ENCODE data around the gene BTBD1.
"Not testable (repeated sequence)": the region's sequence is repeated elsewhere in the genome, so short reads cannot be mapped to it uniquely, and the experiment has no call there.

Gene BTBD1

GRCh38 chr15:83011271-83012075 lies 55.6 kb downstream of the BTBD1 start, which contains the start of gene C15orf40:
Gene C15orf40, minus strand, starts transcription at chr15:83011639. Its CDS starts 32 bp downstream, at chr15:83011607.
- no peaks in the 10 kb centered on the region for H3K27me3 Mint-ChIP-seq
- CTCF ChIA-PET = interaction anchor here (1.0 to 3.3 kb wide), 15 partner anchors 11 to 480 kb away, joined by 3 to 20 read pairs (median 4); no protein-coding TSS in a partner anchor
- DNase-seq = peak; percentile 87
- H3K36me3 Mint-ChIP-seq = peaks cover 43% of the 10 kb centered on the region
- peaks cover 42% of the 10 kb centered on the region for H3K4me1 Mint-ChIP-seq
- no peaks in the 10 kb centered on the region for H3K9me3 Mint-ChIP-seq
- H3K27ac Mint-ChIP-seq = peak within 1 kb of the TSS; percentile 97
- peak within 1 kb of the TSS; percentile 96 for H3K4me3 Mint-ChIP-seq

GRCh38 chr15:83010709-83011270 lies 56.3 kb downstream of the BTBD1 start:
- Mint-ChIP-seq H3K36me3 (peaks cover 41% of the 10 kb centered on the region), H3K27me3 (no peaks in the 10 kb centered on the region), H3K4me3 (peak overlapping the region; percentile 96), H3K27ac (peak overlapping the region; percentile 97), H3K4me1 (peaks cover 42% of the 10 kb centered on the region), H3K9me3 (no peaks in the 10 kb centered on the region)
- CTCF ChIA-PET = interaction anchor here (0.7 to 3.3 kb wide), 15 partner anchors 11 to 480 kb away, joined by 3 to 20 read pairs (median 4); no protein-coding TSS in a partner anchor
- peak; percentile 88 for DNase-seq

- not testable (repeated sequence) for H3K36me3 Mint-ChIP-seq, H3K27ac Mint-ChIP-seq, H3K4me1 Mint-ChIP-seq, H3K4me3 Mint-ChIP-seq, H3K27me3 Mint-ChIP-seq, H3K9me3 Mint-ChIP-seq, DNase-seq
- CTCF ChIA-PET = interaction anchor here (1.3 to 4.9 kb wide), 13 partner anchors 10 to 470 kb away, joined by 3 to 61 read pairs (median 4); partner anchors contain the start of genes C15orf40 and RAMAC
Measured at GRCh38 chr15:83000672-83001031, 66.4 kb downstream of the BTBD1 start.

- Mint-ChIP-seq H3K9me3 (no peaks in the 10 kb centered on the region), H3K4me1 (peaks cover 8% of the 10 kb centered on the region), H3K4me3 (peak overlapping the region; percentile 47), H3K36me3 (peaks cover 4% of the 10 kb centered on the region), H3K27me3 (no peaks in the 10 kb centered on the region), H3K27ac (no peak overlapping the region)
- CTCF ChIA-PET = interaction anchor here (0.6 to 4.9 kb wide), 17 partner anchors 11 to 469 kb away, joined by 3 to 61 read pairs (median 4); partner anchors contain the start of genes C15orf40 and RAMAC
- DNase-seq = peak; percentile 55
Measured at GRCh38 chr15:82999905-83000671, 67.0 kb downstream of the BTBD1 start.

- Mint-ChIP-seq H3K27me3 (no peaks in the 10 kb centered on the region), H3K36me3 (no peaks in the 10 kb centered on the region), H3K9me3 (no peaks in the 10 kb centered on the region), H3K4me3 (no peak overlapping the region), H3K4me1 (peaks cover 8% of the 10 kb centered on the region), H3K27ac (no peak overlapping the region)
- CTCF ChIA-PET = interaction anchor here (0.8 to 4.9 kb wide), 12 partner anchors 11 to 469 kb away, joined by 3 to 61 read pairs (median 4); partner anchors contain the start of genes C15orf40 and RAMAC
- no peak for DNase-seq
Measured at GRCh38 chr15:82999426-82999825, 67.6 kb downstream of the BTBD1 start.

- Mint-ChIP-seq H3K27ac (no peak overlapping the region), H3K27me3 (no peaks in the 10 kb centered on the region), H3K9me3 (no peaks in the 10 kb centered on the region), H3K4me3 (no peak overlapping the region), H3K4me1 (peaks cover 8% of the 10 kb centered on the region), H3K36me3 (peaks cover 5% of the 10 kb centered on the region)
- no peak for DNase-seq
- CTCF ChIA-PET = interaction anchor here (1.0 kb wide), 1 partner anchor 130 kb away, joined by 3 read pairs; no protein-coding TSS in a partner anchor
Measured at GRCh38 chr15:82995938-82996337, 71.1 kb downstream of the BTBD1 start.

- Mint-ChIP-seq H3K36me3 (peaks cover 9% of the 10 kb centered on the region), H3K27me3 (no peaks in the 10 kb centered on the region), H3K4me1 (peaks cover 3% of the 10 kb centered on the region), H3K27ac (no peak overlapping the region), H3K9me3 (no peaks in the 10 kb centered on the region), H3K4me3 (no peak overlapping the region)
- no peak for DNase-seq
- CTCF ChIA-PET = interaction anchor here (0.6 kb wide), 1 partner anchor 145 kb away, joined by 3 read pairs; no protein-coding TSS in a partner anchor
Measured at GRCh38 chr15:82995076-82995475, 72.0 kb downstream of the BTBD1 start.

GRCh38 chr15:82993144-82993543 lies 73.9 kb downstream of the BTBD1 start:
- no peaks in the 10 kb centered on the region for H3K9me3 Mint-ChIP-seq
- peaks cover 21% of the 10 kb centered on the region for H3K36me3 Mint-ChIP-seq
- H3K27ac Mint-ChIP-seq = no peak overlapping the region
- no peaks in the 10 kb centered on the region for H3K27me3 Mint-ChIP-seq
- no peak overlapping the region for H3K4me3 Mint-ChIP-seq
- DNase-seq = no peak
- peaks cover 6% of the 10 kb centered on the region for H3K4me1 Mint-ChIP-seq
- CTCF ChIA-PET = no interaction called here

GRCh38 chr15:82992436-82992998 lies 74.5 kb downstream of the BTBD1 start:
- H3K4me3 Mint-ChIP-seq = no peak overlapping the region
- H3K27ac Mint-ChIP-seq = no peak overlapping the region
- H3K36me3 Mint-ChIP-seq = peaks cover 25% of the 10 kb centered on the region
- peaks cover 8% of the 10 kb centered on the region for H3K4me1 Mint-ChIP-seq
- H3K9me3 Mint-ChIP-seq = no peaks in the 10 kb centered on the region
- no peak for DNase-seq
- no peaks in the 10 kb centered on the region for H3K27me3 Mint-ChIP-seq
- CTCF ChIA-PET = interaction anchor here (0.6 to 1.1 kb wide), 2 partner anchors 143 to 450 kb away, joined by 3 read pairs; no protein-coding TSS in a partner anchor

- Mint-ChIP-seq H3K4me3 (peak overlapping the region; percentile 97), H3K9me3 (no peaks in the 10 kb centered on the region), H3K27me3 (no peaks in the 10 kb centered on the region), H3K4me1 (peaks cover 34% of the 10 kb centered on the region), H3K36me3 (peaks cover 40% of the 10 kb centered on the region), H3K27ac (peak overlapping the region; percentile 91)
- peak; percentile 45 for DNase-seq
- CTCF ChIA-PET = interaction anchor here (0.8 to 2.9 kb wide), 5 partner anchors 10 to 456 kb away, joined by 3 to 10 read pairs (median 8); no protein-coding TSS in a partner anchor
Measured at GRCh38 chr15:82986442-82986780, 80.6 kb downstream of the BTBD1 start.

GRCh38 chr15:82985688-82986441 lies 81.2 kb downstream of the BTBD1 start, which contains the start of gene RAMAC:
Gene RAMAC, plus strand, starts transcription at chr15:82986210. Its CDS starts 2,809 bp downstream, at chr15:82989019.
- no peaks in the 10 kb centered on the region for H3K27me3 Mint-ChIP-seq
- DNase-seq = peak; percentile 95

GRCh38 chr15:82980981-82981380 lies 86.1 kb downstream of the BTBD1 start:
- Mint-ChIP-seq H3K4me3 (no peak overlapping the region), H3K36me3 (peaks cover 11% of the 10 kb centered on the region), H3K27ac (no peak overlapping the region), H3K27me3 (no peaks in the 10 kb centered on the region), H3K9me3 (no peaks in the 10 kb centered on the region), H3K4me1 (peaks cover 13% of the 10 kb centered on the region)
- CTCF ChIA-PET = no interaction called here
- no peak for DNase-seq

More at GRCh38 chr15:82985688-82986441, 81.2 kb downstream of the BTBD1 start, which contains the start of gene RAMAC:
- CTCF ChIA-PET = interaction anchor here (1.2 to 2.9 kb wide), 4 partner anchors 14 to 455 kb away, joined by 5 to 10 read pairs (median 8); no protein-coding TSS in a partner anchor
- Mint-ChIP-seq H3K36me3 (peaks cover 39% of the 10 kb centered on the region), H3K4me3 (peak within 1 kb of the TSS; percentile 97), H3K27ac (peak within 1 kb of the TSS; percentile 91), H3K4me1 (peaks cover 34% of the 10 kb centered on the region), H3K9me3 (no peaks in the 10 kb centered on the region)

GRCh38 chr15:82979726-82980125 lies 87.3 kb downstream of the BTBD1 start:
- DNase-seq = no peak
- H3K27me3 Mint-ChIP-seq = no peaks in the 10 kb centered on the region
- no peaks in the 10 kb centered on the region for H3K9me3 Mint-ChIP-seq
- peaks cover 5% of the 10 kb centered on the region for H3K36me3 Mint-ChIP-seq
- no peak overlapping the region for H3K4me3 Mint-ChIP-seq
- CTCF ChIA-PET = no interaction called here
- H3K27ac Mint-ChIP-seq = no peak overlapping the region
- peaks cover 2% of the 10 kb centered on the region for H3K4me1 Mint-ChIP-seq
